Natural killer cell (primary cell): ENCODE measurements around the gene WDFY4. TPM values are rescaled to one million over a fixed set of nuclear protein-coding genes. Genes with fewer than 3 reads are reported as not detected.

Experiments
- ATAC-seq, 3 donors: fragments of 150-1000 bp in 2 of 3; fragments of 200-7000 bp in 1 of 3; cut with Tn5 transposase; 1 replicate in 1 of 3; 2 replicates in 2 of 3; pipeline ENCODE4 v1.10.0; 2021; ENCODE audit warnings: mild to moderate bottlenecking in 2 of 3, moderate library complexity in 2 of 3
- DNase-seq, 2 donors: peaks; one replicate each; pipeline versions ENCODE4 v3.0.0 to v3.0.0-alpha.2; 2013 to 2021; ENCODE audit warnings: mixed read lengths in 1 of 2
- H3K27ac ChIP-seq: one replicate; pipeline ENCODE4 v1.5.1; 2013; ENCODE audit warnings: mild to moderate bottlenecking, low read length
- H3K27me3 ChIP-seq: one replicate; pipeline ENCODE4 v1.6.1; 2013; ENCODE audit warnings: low read length; ENCODE audit not compliant: control insufficient read depth, insufficient read depth
- H3K36me3 ChIP-seq: one replicate; pipeline ENCODE4 v1.6.1; 2013; ENCODE audit warnings: low read length; ENCODE audit not compliant: control insufficient read depth, insufficient read depth
- H3K4me1 ChIP-seq: one replicate; pipeline ENCODE4 v1.6.1; 2013; ENCODE audit warnings: low read length; ENCODE audit not compliant: control insufficient read depth, insufficient read depth
- H3K4me3 ChIP-seq: one replicate; pipeline ENCODE4 v1.5.1; 2013; ENCODE audit warnings: low read length
- H3K9me3 ChIP-seq: one replicate; pipeline ENCODE4 v1.6.1; 2013; ENCODE audit warnings: low read length; ENCODE audit not compliant: control insufficient read depth, insufficient read depth
- H3K27ac Mint-ChIP-seq, 2 donors: one replicate each; pipeline ENCODE4 v1.8.0; 2022; ENCODE audit warnings: mild to moderate bottlenecking in 2 of 2, mixed read lengths in 2 of 2, moderate library complexity in 1 of 2
- H3K27me3 Mint-ChIP-seq, 2 donors: one replicate each; pipeline ENCODE4 v1.8.0; 2022; ENCODE audit warnings: low read depth in 2 of 2, mixed read lengths in 2 of 2
- H3K36me3 Mint-ChIP-seq: one replicate; pipeline ENCODE4 v1.8.0; 2022; ENCODE audit warnings: mixed read lengths
- H3K4me1 Mint-ChIP-seq, 2 donors: one replicate each; pipeline ENCODE4 v1.8.0; 2022; ENCODE audit warnings: mixed read lengths in 2 of 2
- H3K4me3 Mint-ChIP-seq: one replicate; pipeline ENCODE4 v1.8.0; 2022; ENCODE audit warnings: mild to moderate bottlenecking, moderate library complexity, mixed read lengths
- H3K9me3 Mint-ChIP-seq, 2 donors: one replicate each; pipeline ENCODE4 v1.8.0; 2022; ENCODE audit warnings: mixed read lengths in 2 of 2
- CTCF ChIP-seq: fragments of 200-600 bp; IDR thresholded peaks from one replicate; pipeline ENCODE4 v1.8.0; 2022; ENCODE audit warnings: antibody characterized with exemption
- WGBS: methylation state at CpG from one replicate; pipeline ENCODE4 v1.1.7; 2013; ENCODE audit warnings: missing lambda C conversion rate; ENCODE audit not compliant: insufficient coverage; 5-methylcytosine and 5-hydroxymethylcytosine counted together
- intact Hi-C: fragments of 100-400 bp; cut with micrococcal nuclease; formaldehyde crosslinking; loops from one replicate; pipeline ENCODE4 v1.14.2; 2022
- total RNA-seq, 4 donors: library from RNA; stranded (reverse); fragments of 120-200 nt in 1 of 4; gene quantifications; one replicate each; pipeline versions ENCODE4 v1.2.3 to v1.2.4, GENCODE V29; 2013 to 2022

Gene WDFY4
- total RNA-seq, 3 donors from 2014 or later (not counting 1 experiment from before 2014, with no cell fraction given): 1.7 to 8.4 (median 3.5) TPM

GRCh38 chr10:48658975-48659269, 25.8 kb upstream of the WDFY4 start:
- intact Hi-C loops: loop anchor here (2.0 to 10.0 kb wide), 2 partner anchors 506 to 860 kb away; no protein-coding TSS in a partner anchor
- ATAC-seq: no peak
- WGBS: 91% methylated on average over 9 of the region's 9 CpGs
- H3K36me3 Mint-ChIP-seq: no peaks in the 10 kb centered on the region
- peaks cover 13% of the 10 kb centered on the region in 2 donors for H3K27me3 Mint-ChIP-seq
- no peaks in the 10 kb centered on the region for H3K9me3 Mint-ChIP-seq
- TF ChIP-seq CTCF: no peak
- no peak for DNase-seq
- H3K27ac Mint-ChIP-seq: no peak overlapping the region
- no peak overlapping the region for H3K4me3 ChIP-seq
- H3K4me3 Mint-ChIP-seq: no peak overlapping the region
- no peak overlapping the region for H3K27ac ChIP-seq
- no peaks in the 10 kb centered on the region for H3K36me3 ChIP-seq
- H3K4me1 Mint-ChIP-seq: peaks cover 11% of the 10 kb centered on the region in 2 donors
- H3K9me3 ChIP-seq: no peaks in the 10 kb centered on the region
- peaks cover 8% of the 10 kb centered on the region for H3K27me3 ChIP-seq
- peaks cover 17% of the 10 kb centered on the region for H3K4me1 ChIP-seq

GRCh38 chr10:48659790-48660189, 24.9 kb upstream of the WDFY4 start:
- H3K27ac Mint-ChIP-seq: no peak overlapping the region
- peaks cover under 1% of the 10 kb centered on the region in 2 donors for H3K9me3 Mint-ChIP-seq
- DNase-seq: no peak
- ATAC-seq: no peak
- no peak overlapping the region for H3K4me3 Mint-ChIP-seq
- intact Hi-C loops: loop anchor here (2.0 to 10.0 kb wide), 2 partner anchors 505 to 859 kb away; no protein-coding TSS in a partner anchor
- WGBS: 60% methylated on average over 1 of the region's 2 CpGs
- Histone ChIP-seq H3K27me3 (peaks cover 6% of the 10 kb centered on the region), H3K27ac (no peak overlapping the region), H3K36me3 (no peaks in the 10 kb centered on the region), H3K4me3 (no peak overlapping the region), H3K9me3 (no peaks in the 10 kb centered on the region), H3K4me1 (peaks cover 17% of the 10 kb centered on the region)
- peaks cover 12 to 13% of the 10 kb centered on the region in 2 donors for H3K27me3 Mint-ChIP-seq
- H3K4me1 Mint-ChIP-seq: peaks cover 11% of the 10 kb centered on the region in 2 donors
- H3K36me3 Mint-ChIP-seq: no peaks in the 10 kb centered on the region
- TF ChIP-seq CTCF: no peak

- H3K4me3 Mint-ChIP-seq: no peak overlapping the region
- Histone ChIP-seq H3K27me3 (peaks cover 4% of the 10 kb centered on the region), H3K36me3 (no peaks in the 10 kb centered on the region), H3K4me3 (no peak overlapping the region), H3K4me1 (peaks cover 7% of the 10 kb centered on the region), H3K9me3 (no peaks in the 10 kb centered on the region), H3K27ac (no peak overlapping the region)
- intact Hi-C loops: no loop called here
- H3K4me1 Mint-ChIP-seq: peaks cover 8% of the 10 kb centered on the region in 2 donors
- peaks cover 2 to 3% of the 10 kb centered on the region in 2 donors for H3K9me3 Mint-ChIP-seq
- H3K27ac Mint-ChIP-seq: no peak overlapping the region
- no peak for TF ChIP-seq CTCF
- ATAC-seq (no peak), DNase-seq (no peak)
- peaks cover 7 to 13% of the 10 kb centered on the region in 2 donors for H3K27me3 Mint-ChIP-seq
- no peaks in the 10 kb centered on the region for H3K36me3 Mint-ChIP-seq
These were observed 23.2 kb upstream of the WDFY4 start for GRCh38 chr10:48661441-48661840.

GRCh38 chr10:48667960-48668590, 16.6 kb upstream of the WDFY4 start:
- Mint-ChIP-seq H3K27me3 (no peaks in the 10 kb centered on the region), H3K27ac (no peak overlapping the region), H3K4me3 (no peak overlapping the region), H3K4me1 (no peaks in the 10 kb centered on the region), H3K9me3 (peaks cover 2 to 3% of the 10 kb centered on the region in 2 donors), H3K36me3 (no peaks in the 10 kb centered on the region)
- H3K4me3 ChIP-seq: no peak overlapping the region
- H3K36me3 ChIP-seq: no peaks in the 10 kb centered on the region
- intact Hi-C loops: no loop called here
- DNase-seq (no peak), ATAC-seq (peak in 1 of 3 donors; percentile 17)
- peaks cover 11% of the 10 kb centered on the region for H3K4me1 ChIP-seq
- no peaks in the 10 kb centered on the region for H3K27me3 ChIP-seq
- no peak for TF ChIP-seq CTCF
- 42% methylated on average over 8 of the region's 8 CpGs for WGBS
- H3K9me3 ChIP-seq: no peaks in the 10 kb centered on the region
- peak overlapping the region; percentile 72 for H3K27ac ChIP-seq
